Erythroblast (primary cell): ENCODE data around the gene TEAD1.

Experiments
- GATA1 ChIP-seq: IDR thresholded peaks from 2 replicates; pipeline ENCODE4 v1.6.1; 2011; ENCODE audit warnings: low read depth, mild to moderate bottlenecking, control low read depth, low read length, moderate library complexity
- POLR2A ChIP-seq: IDR thresholded peaks from 2 replicates; pipeline ENCODE4 v1.6.1; 2011; ENCODE audit warnings: mild to moderate bottlenecking, low read length

DNA sequence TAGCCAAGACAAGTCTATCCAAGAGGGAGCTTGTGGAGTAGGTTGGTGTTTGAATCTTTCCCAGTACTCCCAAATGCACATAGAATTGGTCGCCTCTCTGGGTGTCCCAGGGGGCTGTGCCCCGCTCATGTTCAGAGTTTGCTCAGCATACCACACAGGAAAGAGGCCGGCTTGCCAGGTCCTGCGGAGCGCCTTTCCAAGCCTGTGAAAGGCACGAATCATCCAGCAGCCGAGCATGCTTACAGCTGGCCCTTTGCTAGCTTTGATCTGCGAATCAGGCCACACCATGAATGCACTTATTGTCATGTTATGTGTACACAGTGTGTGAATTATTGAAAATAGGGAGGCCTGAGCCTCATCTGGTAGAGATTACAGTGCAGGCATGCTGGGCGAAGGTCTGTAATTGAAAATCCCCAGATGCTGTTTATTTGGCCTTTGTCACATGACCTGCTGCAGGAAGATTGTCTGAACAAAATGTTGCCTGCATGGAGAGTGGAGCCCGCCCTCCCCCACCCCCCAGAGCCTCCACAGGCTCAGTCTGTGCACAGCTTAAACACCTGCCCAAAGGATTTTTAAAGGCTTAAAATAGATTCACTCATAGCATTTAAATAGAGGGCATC is 171.6 kb downstream of the TEAD1 start:
- TF ChIP-seq POLR2A (no peak), GATA1 (no peak)
